DMS153 treated with DMSO at 0.1 percent for 48 hours (cell line): ENCODE measurements around the gene PDCL3.
A peak's percentile ranks its signal among the peaks of the same experiment; 100 is the strongest.

ENCODE experiments used
- DNase-seq: peaks from one replicate; lab custom pipeline; 2025; ENCODE audit not compliant: unreplicated experiment; lab: John Stamatoyannopoulos, UW

Gene PDCL3

DNA sequence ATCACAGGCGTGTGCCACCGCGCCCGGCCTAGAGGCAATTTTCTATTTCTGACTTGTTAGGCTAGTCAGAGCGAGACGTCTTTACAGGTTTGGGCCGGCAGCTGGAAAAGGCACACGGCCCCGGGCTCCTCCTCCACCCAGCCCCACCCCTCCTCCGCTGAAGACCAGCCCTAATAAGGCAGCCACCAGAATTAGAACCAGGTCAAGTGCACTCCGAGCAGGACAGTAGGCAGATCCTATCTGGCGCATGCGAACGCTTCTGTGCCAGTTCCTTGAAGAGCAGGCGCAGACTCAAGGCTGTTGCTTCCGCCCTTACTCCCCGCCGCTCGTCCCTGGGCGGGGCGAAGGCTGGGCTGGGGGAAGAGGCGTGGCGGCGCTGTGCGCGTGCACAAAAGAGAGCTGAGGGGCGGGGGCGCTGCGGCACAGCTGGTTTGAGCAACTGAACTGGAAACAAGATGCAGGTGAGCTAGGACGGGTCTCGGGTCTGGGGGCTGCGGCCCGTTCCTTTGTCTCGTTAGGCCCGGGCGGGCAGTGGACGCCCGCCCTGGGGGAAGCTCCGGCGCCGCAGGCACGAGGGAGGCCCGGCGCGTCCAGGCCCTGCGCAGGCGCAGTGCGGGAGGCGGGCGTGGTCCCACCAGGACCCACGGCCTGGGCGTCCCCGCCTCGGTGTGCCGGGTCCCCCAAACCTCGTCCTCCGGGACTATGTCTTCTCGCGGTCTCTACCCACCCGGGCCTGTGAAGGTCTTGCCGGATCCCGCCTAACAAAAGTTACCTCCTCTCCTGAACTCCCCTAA, at the start of gene PDCL3:
TSS of gene PDCL3 (plus strand) at position 381 of the 794 bp plus-strand sequence. CDS start at position 456, 75 bp downstream.
- peak; percentile 92 for DNase-seq

DNA sequence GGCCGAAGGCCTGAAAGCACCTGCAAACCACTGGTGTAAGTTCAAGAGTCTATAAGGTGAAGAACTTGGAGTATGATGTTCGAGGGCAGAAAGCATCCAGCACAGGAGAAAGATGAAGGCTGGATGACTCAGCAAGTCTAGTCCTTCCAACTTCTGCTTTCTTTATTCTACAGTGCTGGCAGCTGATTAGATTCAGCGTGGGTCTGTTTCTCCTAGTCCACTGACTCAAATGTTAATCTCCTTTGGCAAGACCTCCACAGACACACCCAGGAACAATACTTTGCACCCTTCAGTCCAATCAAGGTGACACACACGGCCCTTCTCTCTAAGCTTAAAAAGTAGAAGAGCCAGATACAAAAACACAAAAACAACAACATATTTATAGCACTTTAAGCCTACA, 49.1 kb upstream of the PDCL3 start:
- no peak for DNase-seq

DNA sequence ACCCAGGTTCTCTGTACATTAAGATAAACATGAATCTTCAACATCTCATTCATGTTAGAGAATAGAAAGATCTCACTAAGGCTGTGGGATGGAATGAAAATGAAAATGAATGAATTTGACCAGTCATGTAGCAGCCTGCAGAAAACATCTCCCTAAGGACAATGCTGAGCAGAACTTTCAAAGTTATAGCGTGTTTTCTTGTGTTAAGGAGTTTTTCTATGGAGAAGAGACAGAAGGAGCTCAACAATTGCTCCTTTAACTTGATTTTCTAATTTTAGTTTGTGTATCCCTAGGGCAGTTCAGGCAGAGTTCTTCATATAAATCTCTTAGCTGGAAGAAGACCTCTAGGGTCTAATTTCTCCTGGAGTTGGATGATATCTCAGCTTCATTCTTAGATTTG, 45.2 kb upstream of the PDCL3 start:
- DNase-seq, result no peak

DNA sequence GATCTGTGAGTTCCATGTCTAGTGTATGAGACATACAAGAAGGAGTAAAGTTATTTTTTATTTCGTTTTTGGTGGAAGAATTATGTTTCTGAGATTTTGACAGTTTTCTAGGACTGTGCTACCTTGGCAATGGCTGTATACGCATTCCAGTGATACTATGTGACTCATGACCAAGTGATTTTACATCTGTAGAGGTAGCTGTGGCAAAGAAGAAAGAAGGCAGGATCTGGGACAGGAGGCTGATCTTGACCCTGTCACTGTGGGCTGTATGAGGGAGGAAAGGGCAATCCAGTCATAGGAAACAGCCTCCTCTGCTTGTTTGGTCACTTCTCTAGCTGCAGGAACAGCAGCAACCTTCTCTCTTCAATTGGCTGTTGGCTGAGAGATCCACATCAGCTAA, 44.0 kb upstream of the PDCL3 start:
- no peak for DNase-seq

DNA sequence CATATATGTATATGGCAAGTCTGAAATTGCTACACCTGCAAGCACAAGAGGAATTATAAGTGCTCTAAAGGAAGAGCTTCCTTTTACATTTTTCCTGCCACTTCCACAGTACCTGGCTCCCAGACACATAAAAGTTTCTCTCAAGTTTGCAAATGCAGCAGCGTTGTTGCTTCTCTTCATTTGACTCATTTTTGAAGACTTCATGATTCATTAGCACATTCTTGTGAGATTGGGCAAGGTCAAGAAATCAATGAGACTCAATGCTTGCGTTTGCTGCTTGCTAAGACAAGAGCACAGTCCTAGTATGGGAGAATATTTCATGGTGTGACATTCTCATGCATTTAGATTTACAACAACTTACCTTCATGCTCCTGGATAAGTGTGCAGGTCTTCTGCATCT, 42.6 kb upstream of the PDCL3 start:
- no peak for DNase-seq

DNA sequence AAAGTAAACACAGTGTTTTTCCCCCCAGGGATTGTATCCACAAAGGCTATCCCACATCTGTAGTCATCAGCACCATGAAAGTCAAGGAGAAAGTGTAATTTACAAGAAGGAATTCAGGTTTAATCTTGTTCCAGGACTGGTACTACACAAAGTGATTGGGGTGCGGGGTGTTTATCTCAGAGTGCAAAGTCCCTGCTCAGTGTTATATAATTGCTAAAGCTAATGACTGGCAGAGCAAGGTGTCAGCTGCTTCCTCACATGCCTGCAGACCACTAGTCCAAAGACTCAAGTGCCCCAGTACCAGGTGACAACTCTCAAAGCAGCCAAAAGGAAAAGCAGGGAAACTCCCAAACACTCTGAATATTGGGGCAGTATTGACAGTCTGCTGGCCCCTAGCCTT, 40.4 kb upstream of the PDCL3 start:
- DNase-seq, result no peak

DNA sequence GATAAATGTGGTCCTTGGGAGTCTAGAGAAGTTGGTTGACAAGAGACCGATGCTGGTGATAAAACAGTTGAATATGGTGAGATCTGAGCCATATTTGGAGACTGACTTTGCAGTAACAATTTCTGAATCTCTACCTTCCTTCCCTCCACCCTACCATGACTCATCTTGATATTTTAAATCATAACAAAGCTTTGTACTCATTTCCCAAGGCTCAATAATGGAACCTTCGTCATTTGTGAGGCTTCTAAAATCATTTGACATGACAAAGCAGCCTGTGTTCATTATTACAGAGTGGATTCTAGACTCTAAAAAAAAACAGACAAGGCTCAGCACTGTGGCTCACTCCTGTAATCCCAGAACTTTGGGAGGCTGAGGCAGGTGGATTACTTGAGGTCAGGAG, 38.5 kb upstream of the PDCL3 start:
- no peak for DNase-seq

DNA sequence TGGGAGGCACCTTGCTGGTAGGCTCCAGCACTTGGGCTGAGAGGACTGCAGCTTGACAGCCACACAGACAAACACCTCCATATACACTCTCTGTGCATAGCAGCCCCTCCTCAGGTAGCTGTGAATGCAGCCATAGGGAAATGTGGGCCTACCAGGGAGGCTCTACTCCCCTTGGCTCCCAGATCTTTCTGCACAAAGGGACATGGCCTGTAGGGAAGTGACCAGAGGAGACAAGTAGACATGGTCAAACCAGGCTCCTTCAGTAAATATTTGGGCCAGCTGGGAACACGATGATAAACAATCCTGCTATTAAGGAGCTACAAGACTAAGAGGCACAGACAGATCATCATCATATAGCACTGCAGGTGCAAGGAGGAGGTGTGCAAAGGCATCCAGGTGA, 35.9 kb upstream of the PDCL3 start:
- no peak for DNase-seq

DNA sequence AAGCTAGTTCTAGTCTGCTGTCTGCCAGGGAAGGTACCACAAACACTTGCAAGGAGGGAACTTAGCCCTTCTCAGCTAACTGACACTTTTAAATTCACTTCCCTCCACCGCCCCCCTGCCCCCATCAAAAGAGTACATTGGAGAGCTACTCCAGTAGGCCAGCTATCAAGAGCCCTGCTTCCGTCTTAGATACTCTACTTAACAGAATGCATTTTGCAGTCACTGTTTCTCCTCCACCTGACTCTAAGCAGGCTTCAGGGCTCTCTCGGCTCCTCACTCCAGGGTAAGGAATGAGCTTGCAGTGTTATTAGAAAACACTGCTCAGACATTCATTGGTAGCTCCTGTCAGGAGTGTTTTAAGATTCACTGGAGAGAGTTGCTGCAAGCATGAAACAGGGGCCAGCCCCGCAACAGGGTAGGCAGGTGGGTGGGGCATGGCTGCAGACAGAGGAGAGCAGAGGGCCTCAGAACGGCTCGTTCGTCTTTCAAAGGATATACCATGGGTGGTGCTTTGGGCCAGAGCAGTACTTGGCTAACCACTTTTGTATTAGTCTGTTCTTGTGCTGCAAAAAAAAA, 35.3 kb upstream of the PDCL3 start:
- no peak for DNase-seq

DNA sequence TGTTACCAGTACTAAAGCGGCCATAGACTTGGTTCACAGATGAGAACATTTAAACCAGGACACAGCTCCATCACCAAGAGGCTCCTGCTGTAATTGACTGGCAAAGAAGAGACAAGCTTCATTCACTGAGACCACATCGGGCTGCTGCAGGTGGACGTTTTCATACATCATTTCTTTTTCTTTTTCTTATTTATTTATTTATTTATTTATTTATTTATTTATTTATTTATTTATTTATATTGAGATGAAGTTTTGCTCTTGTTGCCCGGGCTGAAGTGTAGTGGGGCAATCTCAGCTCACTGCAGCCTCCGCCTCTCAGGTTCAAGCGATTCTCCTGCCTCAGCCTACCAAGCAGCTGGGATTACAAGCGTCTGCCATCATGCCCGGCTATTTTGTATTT, 33.6 kb upstream of the PDCL3 start:
- DNase-seq, result no peak

DNA sequence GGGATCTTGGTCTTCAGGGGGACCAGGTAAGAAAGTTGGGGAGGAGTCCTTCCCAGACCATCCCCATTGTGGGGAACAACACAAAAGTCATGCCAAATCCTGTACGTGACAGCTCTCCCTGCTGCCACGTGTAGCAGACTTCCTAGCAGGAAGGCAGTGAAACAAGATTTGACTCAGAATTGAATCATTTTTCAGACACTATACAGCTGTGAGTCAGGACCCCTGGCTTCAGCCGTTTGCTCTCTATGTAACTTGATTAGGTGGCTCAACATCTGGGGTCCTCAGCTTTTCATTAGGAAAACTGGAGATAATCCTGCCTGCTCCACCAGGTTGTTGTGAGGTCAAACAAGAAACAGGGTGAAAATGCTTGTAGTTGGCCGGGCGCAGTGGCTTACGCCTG, 32.9 kb upstream of the PDCL3 start:
- no peak for DNase-seq

DNA sequence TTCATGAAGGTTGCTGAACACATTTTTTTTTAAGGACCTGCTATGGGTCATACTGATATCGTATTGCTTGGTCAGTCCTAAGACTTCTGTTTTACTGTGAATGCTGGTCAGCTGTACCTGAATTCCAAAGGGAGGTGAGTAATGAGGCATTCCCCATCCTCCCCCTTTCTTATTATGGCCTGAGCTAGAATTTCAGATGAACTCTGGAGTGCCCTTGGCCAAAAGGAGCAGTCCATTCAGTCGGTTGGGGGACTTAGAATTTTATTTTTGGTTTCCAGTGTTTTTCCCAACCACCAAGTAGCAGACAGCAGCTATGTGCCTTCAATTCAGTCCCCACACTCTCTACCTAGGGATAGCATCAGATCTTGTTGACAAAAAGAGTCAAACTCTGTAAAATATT, 26.9 kb upstream of the PDCL3 start:
- no peak for DNase-seq

DNA sequence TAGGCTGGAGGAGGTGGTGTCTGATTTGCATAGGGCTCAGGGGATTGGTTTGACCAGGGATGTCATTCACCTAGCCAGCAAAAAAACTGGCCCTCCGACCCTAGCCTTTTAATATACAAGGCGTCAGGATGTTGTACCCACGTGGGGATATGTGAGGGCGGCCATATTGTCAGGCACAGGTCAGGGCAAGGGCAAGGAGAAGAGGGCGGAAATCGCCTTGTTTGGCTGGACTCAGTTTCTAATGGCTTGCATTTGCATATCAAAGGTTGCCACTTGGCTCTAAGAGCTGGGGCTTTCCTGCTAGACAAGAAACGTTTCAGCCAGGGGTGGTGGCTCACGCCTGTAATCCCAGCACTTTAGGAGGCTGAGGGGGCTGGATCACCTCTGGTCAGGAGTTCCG, 24.9 kb upstream of the PDCL3 start:
- no peak for DNase-seq

DNA sequence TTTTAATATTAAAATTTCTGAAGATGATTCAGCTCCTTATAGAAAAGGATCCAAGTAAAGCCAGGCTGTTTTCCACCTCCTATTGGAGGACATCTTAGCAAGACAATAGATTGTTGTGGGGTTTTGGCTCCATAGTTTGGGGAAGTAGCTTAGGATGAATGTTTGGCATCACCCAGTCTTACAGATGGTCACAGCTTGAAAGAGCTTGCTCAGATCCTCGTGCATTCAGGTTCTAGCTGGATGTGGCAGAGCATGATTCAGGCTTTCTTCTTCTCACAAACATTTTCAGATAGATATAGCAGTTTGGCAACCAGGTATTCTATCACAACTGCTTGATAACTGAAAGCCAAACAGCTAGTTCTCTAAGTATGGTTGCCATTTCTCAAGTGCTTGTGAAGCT, 23.6 kb upstream of the PDCL3 start:
- no peak for DNase-seq

DNA sequence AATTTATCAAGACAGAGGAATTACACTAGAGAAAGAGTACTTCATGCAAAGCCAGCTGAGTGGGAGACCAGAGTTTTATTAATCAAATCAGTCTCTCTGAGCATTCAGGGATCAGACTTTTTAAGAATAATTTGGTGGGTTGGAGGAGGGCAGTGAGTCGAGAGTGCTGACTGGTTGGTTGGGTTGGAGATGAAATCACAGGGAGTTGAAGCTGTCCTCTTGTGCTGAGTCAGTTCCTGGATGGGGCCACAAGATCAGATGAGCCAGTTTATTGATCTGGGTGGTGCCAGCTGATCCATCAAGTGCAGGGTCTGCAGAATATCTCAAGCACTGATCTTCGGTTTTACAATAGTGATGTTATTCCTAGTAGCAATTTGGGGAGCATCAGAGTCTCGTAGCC, 21.4 kb upstream of the PDCL3 start:
- DNase-seq, result no peak

DNA sequence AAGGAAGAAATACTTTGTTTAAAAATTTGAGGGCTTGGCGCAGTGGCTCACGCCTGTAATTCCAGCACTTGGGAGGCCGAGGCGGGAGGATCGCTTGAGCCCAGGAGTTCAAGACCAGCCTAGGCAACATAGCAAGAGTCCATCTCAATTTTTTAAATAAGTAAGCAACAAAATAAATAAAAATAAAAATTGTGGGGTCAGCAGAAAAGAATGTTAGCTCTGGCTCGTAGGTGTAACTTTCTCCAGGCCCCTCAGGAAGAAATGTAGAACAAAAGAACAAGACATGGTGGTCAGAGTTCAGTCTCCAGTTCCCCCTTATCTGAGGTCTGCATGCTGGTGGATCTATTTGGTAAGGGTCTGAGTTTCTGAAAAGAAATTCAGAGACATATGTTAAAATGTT, 20.4 kb upstream of the PDCL3 start:
- DNase-seq, result no peak

DNA sequence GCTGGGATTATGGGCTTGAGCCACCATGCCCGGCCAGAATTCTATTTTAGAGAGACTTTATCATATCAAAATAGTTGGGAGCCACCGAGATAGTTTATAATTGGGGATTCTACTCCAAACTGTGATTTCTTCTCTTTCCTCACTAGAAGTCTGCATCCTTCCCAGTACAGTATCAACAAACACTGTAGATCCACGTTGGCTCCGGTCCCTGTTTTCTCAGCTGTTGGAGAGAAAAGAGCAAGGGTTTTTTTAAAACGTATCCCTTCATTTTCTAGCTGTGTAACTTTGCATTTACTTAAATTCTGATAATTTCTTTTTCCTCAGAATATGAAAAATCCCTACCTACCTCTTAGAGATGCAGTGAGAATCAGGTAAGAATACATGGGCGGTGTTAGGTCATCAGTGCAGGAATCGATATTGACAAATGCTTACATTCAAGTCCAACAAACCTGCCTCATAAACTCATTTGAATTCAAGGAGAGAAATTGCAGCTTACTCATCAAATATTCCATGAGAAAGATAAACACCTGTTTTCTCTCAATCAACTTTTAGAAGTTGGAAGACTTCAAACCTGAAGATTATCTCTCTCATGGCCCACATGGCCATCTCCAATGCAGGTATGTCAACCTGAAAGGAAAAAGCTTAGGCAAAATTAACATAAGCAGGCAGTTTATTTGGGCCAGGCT, 17.7 kb upstream of the PDCL3 start:
- no peak for DNase-seq

DNA sequence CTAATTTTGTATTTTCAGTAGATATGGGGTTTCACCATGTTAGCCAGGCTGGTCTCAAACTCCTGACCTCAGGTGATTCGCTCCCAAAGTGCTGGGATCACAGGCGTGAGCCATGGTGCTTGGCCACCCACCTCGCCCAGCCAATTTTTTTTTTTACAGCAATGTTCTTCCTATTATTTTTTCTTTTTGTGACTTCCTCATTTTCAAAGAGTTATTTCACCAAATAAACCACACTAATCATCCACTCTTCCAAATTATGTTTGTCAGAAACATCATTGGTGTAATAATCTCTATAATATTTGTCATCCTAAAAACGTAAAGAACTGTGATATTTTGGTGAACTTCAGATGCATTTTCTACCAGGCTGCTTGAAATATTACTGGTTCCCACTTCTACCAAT, 16.3 kb upstream of the PDCL3 start:
- DNase-seq, result no peak

DNA sequence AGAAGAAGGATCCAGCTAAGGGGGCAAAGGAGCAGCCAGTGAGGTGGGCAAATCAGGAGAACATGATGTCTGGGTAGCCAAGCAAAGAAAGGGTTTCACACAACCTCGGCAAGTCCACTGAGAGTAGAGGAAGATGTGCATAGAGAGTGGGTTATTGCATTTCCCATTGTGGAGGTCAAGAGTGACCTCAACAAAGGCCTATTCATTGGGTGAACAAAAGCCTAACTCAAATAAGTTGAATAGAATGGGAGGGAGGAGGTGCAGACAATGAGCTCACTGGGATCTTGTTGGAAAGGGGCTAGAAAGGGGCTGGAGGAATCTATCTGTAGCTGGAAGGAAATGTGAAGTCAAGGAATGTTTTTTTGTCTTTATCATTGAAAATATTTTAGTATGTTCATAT, 14.0 kb upstream of the PDCL3 start:
- no peak for DNase-seq

DNA sequence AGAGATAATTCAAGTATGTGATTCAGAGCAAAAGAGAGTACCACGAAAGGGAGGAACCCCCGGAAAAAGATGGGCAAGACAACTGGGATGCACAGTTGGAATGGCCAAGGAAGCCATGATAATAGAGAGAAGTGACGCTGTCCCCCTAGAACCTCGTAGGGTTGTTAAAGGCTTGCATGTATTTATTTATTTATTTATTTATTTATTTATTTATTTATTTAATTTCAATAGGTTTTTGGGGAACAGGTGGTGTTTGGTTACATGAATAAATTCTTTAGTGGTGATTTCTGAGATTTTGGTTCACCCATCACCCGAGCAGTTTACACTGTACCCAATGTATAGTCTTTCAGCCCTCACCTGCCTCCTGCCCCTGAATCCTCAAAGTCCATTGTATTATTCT, 11.5 kb upstream of the PDCL3 start:
- DNase-seq, result no peak

DNA sequence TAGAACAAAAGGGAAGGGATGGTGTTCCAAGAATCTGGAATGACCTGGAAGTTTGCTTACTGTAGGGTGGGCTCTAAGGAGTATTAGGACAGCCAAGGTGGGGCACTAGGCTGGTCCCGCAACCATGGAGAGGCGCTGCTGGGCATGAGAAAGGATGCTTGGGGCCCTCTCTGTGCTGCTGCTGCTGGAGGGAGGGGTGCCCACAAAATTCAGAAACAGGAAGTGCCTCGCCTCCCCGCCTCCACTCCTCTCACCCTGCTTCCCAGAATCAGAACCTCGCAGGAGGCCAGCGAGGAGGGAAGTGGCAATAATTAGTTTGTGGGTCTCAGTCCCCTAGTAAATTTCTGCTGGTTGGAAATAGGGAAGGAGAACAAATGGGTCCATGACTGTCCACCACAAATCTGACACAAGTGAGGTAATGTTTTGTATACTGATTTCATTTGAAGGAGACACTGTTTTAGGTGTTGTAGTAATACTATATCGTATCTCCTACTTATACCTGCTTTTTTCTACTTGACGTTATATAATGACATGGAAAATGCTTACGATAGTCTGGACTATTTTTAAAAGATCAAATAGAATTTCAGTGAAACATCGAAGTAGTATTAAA, 7.9 kb upstream of the PDCL3 start:
- DNase-seq, result no peak

DNA sequence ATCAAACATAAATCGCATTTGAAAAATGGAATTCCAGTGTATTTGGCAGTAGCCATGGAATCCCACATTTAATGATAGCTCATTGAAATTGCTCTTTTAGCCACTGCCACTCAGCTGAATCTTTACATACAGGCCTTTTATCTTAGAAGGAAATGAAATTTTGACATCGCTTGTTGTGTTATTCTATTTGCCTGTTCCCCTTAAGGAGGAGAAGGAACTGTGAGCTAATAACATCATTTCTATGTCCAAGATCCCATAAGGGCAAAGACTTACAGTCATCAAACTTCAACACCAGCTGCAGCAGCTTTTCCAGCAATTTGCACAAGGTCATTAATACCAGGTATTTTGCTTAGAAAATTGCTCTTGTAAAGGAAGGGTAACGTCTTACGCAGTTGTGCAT, 6.0 kb upstream of the PDCL3 start:
- DNase-seq, result no peak
